ENCODE results near the gene CYP2A7. TPM values are rescaled to one million over a fixed set of nuclear protein-coding genes. Genes with fewer than 3 reads are reported as not detected.
"Not testable (repeated sequence)": the region's sequence is repeated elsewhere in the genome, so short reads cannot be mapped to it uniquely, and the experiment has no call there.

Gene CYP2A7
- total RNA-seq, 1 donor from 2014 or later = not detected

DNA sequence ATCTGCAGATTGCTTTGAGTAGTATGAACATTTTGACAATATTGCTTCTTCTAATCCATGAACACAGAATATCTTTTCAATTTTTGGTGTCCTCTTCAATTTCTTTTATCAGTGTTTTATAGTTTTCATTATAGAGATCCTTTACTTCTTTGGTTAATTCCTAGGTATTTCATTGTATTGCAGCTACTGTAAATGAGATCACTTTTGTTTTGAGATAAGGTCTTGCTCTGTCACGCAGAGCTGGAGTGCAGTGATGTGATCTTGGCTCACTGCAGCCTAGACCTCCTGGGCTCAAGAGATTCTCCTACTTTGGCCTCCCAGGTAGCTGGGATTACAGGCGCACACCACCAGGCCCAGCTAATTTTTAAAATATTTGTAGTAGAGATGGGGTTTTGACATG, 9.8 kb downstream of the CYP2A7 start:
- Histone ChIP-seq H3K27me3 (no peaks in the 10 kb centered on the region), H3K4me1 (no peaks in the 10 kb centered on the region), H3K9me3 (no peaks in the 10 kb centered on the region), H3K4me3 (no peak overlapping the region), H3K36me3 (no peaks in the 10 kb centered on the region), H3K27ac (no peak overlapping the region)
- intact Hi-C loops (cut with DNase I) = no loop called here
- no peak for DNase-seq (ENCODE audit: low spot score in 2 of 2)
- no peak for TF ChIP-seq CTCF (IDR thresholded peaks at IDR 0.05)

DNA sequence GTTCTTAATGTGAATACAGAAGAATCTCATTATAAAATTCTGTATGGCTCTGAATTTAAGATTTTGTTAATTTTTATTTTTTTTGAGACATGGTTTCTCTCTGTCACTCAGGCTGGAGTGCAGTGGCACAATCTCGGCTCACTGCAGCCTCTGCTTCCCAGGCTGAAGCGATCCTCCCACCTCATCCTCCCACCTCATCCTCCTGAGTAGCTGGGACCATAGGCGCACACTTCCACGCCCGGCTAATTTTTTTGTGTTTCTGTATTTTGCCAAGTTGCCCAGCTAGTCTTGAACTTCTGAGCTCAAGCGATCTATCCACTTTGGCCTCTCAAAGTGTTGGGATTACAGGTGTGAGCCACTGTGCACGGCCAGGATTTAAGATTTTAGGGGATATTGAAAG, 14.3 kb downstream of the CYP2A7 start:
- TF ChIP-seq CTCF (IDR thresholded peaks at IDR 0.05) = no peak
- H3K9me3 ChIP-seq = no peaks in the 10 kb centered on the region
- H3K27me3 ChIP-seq = no peaks in the 10 kb centered on the region
- H3K27ac ChIP-seq = no peak overlapping the region
- H3K4me1 ChIP-seq = no peaks in the 10 kb centered on the region
- intact Hi-C loops (cut with DNase I) = no loop called here
- H3K36me3 ChIP-seq = no peaks in the 10 kb centered on the region
- no peak overlapping the region for H3K4me3 ChIP-seq
- DNase-seq (ENCODE audit: low spot score in 2 of 2) = no peak

DNA sequence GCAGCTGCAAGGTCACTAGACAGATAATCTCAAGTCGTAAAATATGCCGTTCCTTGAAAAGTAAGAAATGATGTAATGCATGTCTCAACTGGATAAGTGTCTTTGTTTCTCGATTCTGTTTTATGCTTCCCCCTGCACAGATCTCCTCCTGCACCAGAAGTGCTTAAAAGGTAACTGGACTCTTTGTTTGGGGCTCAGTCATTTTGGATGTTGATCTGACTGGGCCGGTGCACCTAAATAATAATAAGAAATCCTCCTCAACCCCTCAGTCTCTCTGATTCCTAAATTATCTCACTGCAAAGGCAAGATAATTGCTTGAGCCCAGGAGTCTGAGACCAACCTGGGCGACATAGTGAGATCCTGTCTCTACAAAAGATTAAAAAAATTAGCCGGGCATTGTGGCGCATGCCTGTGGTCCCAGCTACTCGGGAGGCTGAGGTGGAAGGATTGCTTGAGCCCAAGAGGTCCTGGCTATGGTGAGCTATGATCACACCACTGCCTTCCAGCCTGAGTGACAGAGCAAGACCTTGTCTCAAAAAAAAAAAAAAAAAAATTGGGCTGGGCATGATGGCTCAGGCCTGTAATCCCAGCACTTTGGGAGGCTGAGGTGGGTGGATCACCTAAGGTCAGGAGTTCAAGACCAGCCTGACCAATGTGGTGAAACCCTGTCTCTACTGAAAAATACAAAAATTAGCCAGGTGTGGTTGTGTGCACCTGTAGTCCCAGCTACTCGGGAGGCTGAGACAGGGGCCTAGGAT, 17.1 kb downstream of the CYP2A7 start:
- intact Hi-C loops (cut with DNase I); H3K27ac ChIP-seq; H3K36me3 ChIP-seq; H3K27me3 ChIP-seq; H3K4me1 ChIP-seq; DNase-seq (ENCODE audit: low spot score in 2 of 2); H3K9me3 ChIP-seq; H3K4me3 ChIP-seq: not testable (repeated sequence)

DNA sequence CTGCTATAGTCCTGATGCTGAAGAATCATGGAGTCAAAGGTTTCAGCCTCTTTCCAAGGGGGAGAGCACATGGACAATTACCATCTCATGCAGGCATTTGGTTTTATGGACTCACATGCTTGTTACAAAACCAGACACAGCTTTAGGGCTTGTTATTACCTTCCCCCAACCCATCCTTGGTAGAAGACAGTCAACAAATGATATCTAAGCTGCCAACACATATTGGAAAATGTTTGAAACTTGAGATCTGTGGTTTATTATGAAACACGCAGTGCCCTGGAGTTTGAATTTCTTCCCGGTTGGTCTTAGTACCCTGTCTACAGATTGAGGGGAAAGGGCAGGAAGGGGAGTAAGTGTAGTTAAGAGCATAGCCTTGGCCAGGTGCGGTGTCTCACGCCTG, 19.2 kb downstream of the CYP2A7 start:
- no peaks in the 10 kb centered on the region for H3K4me1 ChIP-seq
- H3K4me3 ChIP-seq = no peak overlapping the region
- H3K27ac ChIP-seq = no peak overlapping the region
- no peaks in the 10 kb centered on the region for H3K9me3 ChIP-seq
- intact Hi-C loops (cut with DNase I) = no loop called here
- no peaks in the 10 kb centered on the region for H3K27me3 ChIP-seq
- no peak for DNase-seq (ENCODE audit: low spot score in 2 of 2)
- TF ChIP-seq CTCF (IDR thresholded peaks at IDR 0.05) = no peak
- H3K36me3 ChIP-seq = no peaks in the 10 kb centered on the region

GRCh38 chr19:40862333-40862732, 19.7 kb downstream of the CYP2A7 start:
- DNase-seq (ENCODE audit: low spot score in 2 of 2) = no peak
- Histone ChIP-seq H3K4me3 (no peak overlapping the region), H3K36me3 (no peaks in the 10 kb centered on the region), H3K9me3 (no peaks in the 10 kb centered on the region), H3K27ac (no peak overlapping the region), H3K4me1 (no peaks in the 10 kb centered on the region), H3K27me3 (no peaks in the 10 kb centered on the region)
- no peak for TF ChIP-seq CTCF (IDR thresholded peaks at IDR 0.05)
- intact Hi-C loops (cut with DNase I) = no loop called here

- no peak for DNase-seq (ENCODE audit: low spot score in 2 of 2)
- H3K4me1 ChIP-seq = no peaks in the 10 kb centered on the region
- H3K36me3 ChIP-seq = no peaks in the 10 kb centered on the region
- no peak for TF ChIP-seq CTCF (IDR thresholded peaks at IDR 0.05)
- no peak overlapping the region for H3K27ac ChIP-seq
- no peaks in the 10 kb centered on the region for H3K27me3 ChIP-seq
- no peaks in the 10 kb centered on the region for H3K9me3 ChIP-seq
- intact Hi-C loops (cut with DNase I) = no loop called here
- H3K4me3 ChIP-seq = no peak overlapping the region
Measured at GRCh38 chr19:40858109-40858508, 23.9 kb downstream of the CYP2A7 start.

GRCh38 chr19:40852467-40853152, 29.4 kb downstream of the CYP2A7 start:
- DNase-seq (ENCODE audit: low spot score in 2 of 2); H3K4me3 ChIP-seq; intact Hi-C loops (cut with DNase I); H3K27me3 ChIP-seq; H3K27ac ChIP-seq; H3K9me3 ChIP-seq; H3K4me1 ChIP-seq; H3K36me3 ChIP-seq: not testable (repeated sequence)

GRCh38 chr19:40850277-40850676, 31.8 kb downstream of the CYP2A7 start, which contains the start of gene CYP2A6:
TSS of gene CYP2A6 (minus strand) at chr19:40850447. CDS start at chr19:40850426, 21 bp downstream.
- H3K9me3 ChIP-seq; intact Hi-C loops (cut with DNase I); H3K27ac ChIP-seq; H3K4me1 ChIP-seq; H3K4me3 ChIP-seq; H3K27me3 ChIP-seq; H3K36me3 ChIP-seq; DNase-seq (ENCODE audit: low spot score in 2 of 2): not testable (repeated sequence)

GRCh38 chr19:40846722-40847121, 35.3 kb downstream of the CYP2A7 start:
- H3K4me3 ChIP-seq; H3K4me1 ChIP-seq; H3K36me3 ChIP-seq; H3K27ac ChIP-seq; DNase-seq (ENCODE audit: low spot score in 2 of 2); H3K9me3 ChIP-seq; H3K27me3 ChIP-seq; intact Hi-C loops (cut with DNase I): not testable (repeated sequence)
